GM12878 (cell line): Measurements from ENCODE around the gene RBM15. TPM values are rescaled to one million over a fixed set of nuclear protein-coding genes. Genes with fewer than 3 reads are reported as not detected.

Source experiments
- ATAC-seq: fragments of 200-7000 bp; cut with Tn5 transposase; 3 replicates; pipeline ENCODE4 v1.9.1; 2020; ENCODE audit warnings: mild to moderate bottlenecking, moderate library complexity
- BruUV-seq: library from RNA; stranded (reverse); fragments of 400-500 nt; replicated peaks from 2 replicates; lab custom pipeline; 2021; lab: Mats Ljungman, UMichigan
- CTCF ChIA-PET: fragments of 300-600 bp; sonication (Branson Sonifier 250); formaldehyde crosslinking; extraction: SDS; loops from one replicate; lab custom pipeline; 2021; ENCODE audit warnings: inconsistent platforms; lab: Yijun Ruan, JAX
- POLR2A ChIA-PET: fragments of 350-600 bp; formaldehyde crosslinking; extraction: SDS; loops from one replicate; lab custom pipeline; 2021; ENCODE audit warnings: inconsistent platforms; lab: Charles Lee
- RAD21 ChIA-PET: fragments of 300-600 bp; sonication (Branson Sonifier 250); formaldehyde crosslinking; loops from one replicate; lab custom pipeline; 2023; ENCODE audit warnings: antibody characterized with exemption; ENCODE audit not compliant: unreplicated experiment; lab: Charles Lee
- SMC1A ChIA-PET: fragments of 300-600 bp; sonication (Branson Sonifier 250); formaldehyde crosslinking; loops from one replicate; lab custom pipeline; 2023; ENCODE audit not compliant: unreplicated experiment, uncharacterized antibody; lab: Charles Lee
- DNase-seq: peaks from one replicate; pipeline ENCODE4 v3.0.0-alpha.2; 2011; ENCODE audit warnings: low read depth, low spot score
- FAIRE-seq: peaks from 3 replicates; lab custom pipeline; 2011; peaks lifted over from hg19 to GRCh38; lab: Jason Lieb, UNC
- H2AFZ ChIP-seq: 2 replicates; pipeline ENCODE4 v1.6.0; 2011; ENCODE audit warnings: low read depth, low read length, control low read depth; ENCODE audit not compliant: control insufficient read depth
- H3K27ac ChIP-seq: 2 replicates; pipeline ENCODE4 v1.5.1; 2011; ENCODE audit warnings: control low read depth; ENCODE audit not compliant: control insufficient read depth, insufficient read depth
- H3K27me3 ChIP-seq, 2 experiments: replicated peaks in 1 of 2; 2 replicates each; pipeline versions ENCODE4 v1.6.0 to v1.6.1; 2011; ENCODE audit warnings: low read length in 1 of 2; ENCODE audit not compliant: control insufficient read depth in 2 of 2, insufficient read depth in 2 of 2
- H3K36me3 ChIP-seq, 2 experiments: 2 replicates each; pipeline ENCODE4 v1.5.1; 2011; ENCODE audit warnings: low read length in 1 of 2; ENCODE audit not compliant: control insufficient read depth in 2 of 2, insufficient read depth in 2 of 2
- H3K4me1 ChIP-seq: 2 replicates; pipeline ENCODE4 v1.6.1; 2011; ENCODE audit warnings: mild to moderate bottlenecking, low read length, moderate library complexity, mixed read lengths; ENCODE audit not compliant: control insufficient read depth, insufficient read depth
- H3K4me2 ChIP-seq: 2 replicates; pipeline ENCODE4 v1.6.0; 2011; ENCODE audit warnings: control low read depth; ENCODE audit not compliant: control insufficient read depth, insufficient read depth
- H3K4me3 ChIP-seq: fragments of 200-600 bp; sonication (generic); 2 replicates; pipeline ENCODE4 v1.5.1; 2016
- H3K79me2 ChIP-seq: 2 replicates; pipeline ENCODE4 v1.6.0; 2011; ENCODE audit warnings: low read length; ENCODE audit not compliant: control insufficient read depth, insufficient read depth
- H3K9ac ChIP-seq: 2 replicates; pipeline ENCODE4 v1.8.0; 2011; ENCODE audit warnings: low read length, control low read depth, mixed read lengths; ENCODE audit not compliant: control insufficient read depth, insufficient read depth
- H3K9me3 ChIP-seq: replicated peaks from 3 replicates; pipeline ENCODE4 v1.5.1; 2011; ENCODE audit warnings: mild to moderate bottlenecking, low read length; ENCODE audit not compliant: control insufficient read depth, insufficient read depth
- H4K20me1 ChIP-seq: 2 replicates; pipeline ENCODE4 v1.6.0; 2011; ENCODE audit not compliant: control insufficient read depth, insufficient read depth
- BMI1 ChIP-seq: fragments of 450-650 bp; IDR thresholded peaks from 2 replicates; pipeline ENCODE4 v1.6.1; 2016; ENCODE audit warnings: mild to moderate bottlenecking, moderate library complexity, borderline replicate concordance
- CHD4 ChIP-seq: fragments of 200-600 bp; sonication (generic); IDR thresholded peaks from 2 replicates; pipeline ENCODE4 v1.6.1; 2016; ENCODE audit warnings: mild to moderate bottlenecking
- E2F4 ChIP-seq: IDR thresholded peaks from 2 replicates; pipeline ENCODE4 v1.6.1; 2012; ENCODE audit warnings: low read depth, low read length, improper control_type of control experiment
- HCFC1 ChIP-seq: fragments of 150-350 bp; IDR thresholded peaks from 2 replicates; pipeline ENCODE4 v1.6.1; 2014; ENCODE audit warnings: low read length
- HDAC6 ChIP-seq: fragments of 200-600 bp; sonication (generic); IDR thresholded peaks from one replicate; pipeline ENCODE4 v1.8.0; 2017; ENCODE audit warnings: antibody characterized with exemption; ENCODE audit not compliant: unreplicated experiment
- IKZF1 ChIP-seq: fragments of 450-650 bp; conservative IDR thresholded peaks from 2 replicates; pipeline ENCODE4 v1.6.1; 2017; ENCODE audit warnings: antibody characterized with exemption, mild to moderate bottlenecking
- NFYA ChIP-seq: IDR thresholded peaks from 2 replicates; pipeline ENCODE4 v1.6.1; 2011; ENCODE audit warnings: low read depth, mild to moderate bottlenecking, low read length, improper control_type of control experiment, borderline replicate concordance
- POU2F2 ChIP-seq: IDR thresholded peaks from 3 replicates; pipeline ENCODE4 v1.6.1; 2011; ENCODE audit warnings: low read depth, mild to moderate bottlenecking, low read length, borderline replicate concordance
- PRDM15 ChIP-seq: fragments of 450-650 bp; formaldehyde crosslinking; IDR thresholded peaks from 2 replicates; pipeline ENCODE4 v1.4.0; 2020; ENCODE audit warnings: mild to moderate bottlenecking, moderate library complexity
- RB1 ChIP-seq: fragments of 450-650 bp; formaldehyde crosslinking; IDR thresholded peaks from 2 replicates; pipeline ENCODE4 v1.6.1; 2017; ENCODE audit warnings: mild to moderate bottlenecking, borderline replicate concordance
- RCOR1 ChIP-seq: conservative IDR thresholded peaks from 2 replicates; pipeline ENCODE4 v1.6.1; 2012; ENCODE audit warnings: low read depth, low read length, improper control_type of control experiment
- RELA ChIP-seq: fragments of 450-650 bp; IDR thresholded peaks from 2 replicates; pipeline ENCODE4 v1.8.0; 2014; ENCODE audit warnings: borderline replicate concordance; ENCODE audit not compliant: partially characterized antibody
- SIN3A ChIP-seq: IDR thresholded peaks from 2 replicates; pipeline ENCODE4 v1.6.1; 2012; ENCODE audit warnings: low read depth, low read length, improper control_type of control experiment
- SREBF2 ChIP-seq: IDR thresholded peaks from 2 replicates; pipeline ENCODE4 v1.6.1; 2012; ENCODE audit warnings: mild to moderate bottlenecking, low read length
- TBL1XR1 ChIP-seq: IDR thresholded peaks from 2 replicates; pipeline ENCODE4 v1.6.1; 2012; ENCODE audit warnings: low read depth, low read length, improper control_type of control experiment
- ZBED1 ChIP-seq: IDR thresholded peaks from 2 replicates; pipeline ENCODE4 v1.6.1; 2016; ENCODE audit warnings: borderline replicate concordance
- ZBTB33 ChIP-seq: fragments of 450-650 bp; IDR thresholded peaks from 2 replicates; pipeline ENCODE4 v1.6.1; 2017; ENCODE audit warnings: mild to moderate bottlenecking
- ZNF622 ChIP-seq: fragments of 450-650 bp; IDR thresholded peaks from 2 replicates; pipeline ENCODE4 v1.6.1; 2017; ENCODE audit warnings: mild to moderate bottlenecking, inconsistent platforms
- ZSCAN29 ChIP-seq: fragments of 450-650 bp; IDR thresholded peaks from 2 replicates; pipeline ENCODE4 v1.6.1; 2017; ENCODE audit warnings: mild to moderate bottlenecking, moderate library complexity
- ZZZ3 ChIP-seq: IDR thresholded peaks from 2 replicates; pipeline ENCODE4 v1.6.1; 2011; ENCODE audit warnings: low read depth; ENCODE audit not compliant: control insufficient read depth, insufficient read length
- WGBS: methylation state at CpG from one replicate; pipeline ENCODE4 v1.1.6; 2016; ENCODE audit warnings: low lambda C conversion rate; ENCODE audit not compliant: insufficient replicate concordance, insufficient coverage; ENCODE audit errors: missing lambda C conversion rate; 5-methylcytosine and 5-hydroxymethylcytosine counted together
- in situ Hi-C: fragments of 300-500 bp; cut with MboI; formaldehyde crosslinking; loops from 9 replicates; pipeline ENCODE4 v1.14.3; 2018; ENCODE audit warnings: mixed read lengths
- intact Hi-C: fragments of 100-400 bp; cut with micrococcal nuclease; formaldehyde crosslinking; loops from one replicate; pipeline ENCODE4 v1.14.2; 2022; ENCODE audit not compliant: unreplicated experiment
- polyA plus RNA-seq, 11 experiments: library from polyadenylated mRNA; depleted of rRNA in 4 of 11; unstranded in 6 of 11; stranded (reverse) in 5 of 11; fragments of >200 nt; fragmentation: Nextera tagmentation in 4 of 11; fragmentation: Illumina TruSeq in 1 of 11; extraction: Ambion mirVana in 4 of 11; extraction: Trizol in 1 of 11; gene quantifications; 1 replicate in 1 of 11; 2 replicates in 10 of 11; pipeline versions ENCODE4 v1.2.1 to v1.2.3, GENCODE V29; 2011 to 2016; ENCODE audit warnings: inconsistent platforms in 2 of 11, missing spikeins in 2 of 11, low read depth in 1 of 11
- total RNA-seq, 4 experiments: library from RNA; depleted of rRNA in 3 of 4; stranded (reverse); fragments of >200 nt in 3 of 4; fragmentation: Illumina TruSeq in 1 of 4; extraction: Trizol in 1 of 4; gene quantifications; 2 replicates each; pipeline versions ENCODE4 v1.2.1 to v1.2.3, GENCODE V29; 2013 to 2021

RBM15 gene
- total and polyA plus RNA-seq, 10 of the 15 experiments (the other 5 are each of a cell fraction or from before 2014, with no cell fraction given): 3.1 to 63.2 (median 26.7) TPM

GRCh38 chr1:110390096-110390495, 50.9 kb downstream of the RBM15 start:
- CTCF ChIA-PET: no interaction called here
- Histone ChIP-seq H3K9me3 (no peaks in the 10 kb centered on the region), H4K20me1 (no peaks in the 10 kb centered on the region), H3K4me1 (peaks cover 11% of the 10 kb centered on the region), H3K27ac (no peak overlapping the region), H3K4me3 (no peak overlapping the region), H2AFZ (no peak overlapping the region), H3K36me3 (peaks cover 0 to 4% of the 10 kb centered on the region in 2 experiments; a peak in 1 of 4 replicates), H3K27me3 (no peaks in the 10 kb centered on the region)
- no peak for ATAC-seq
- RAD21 ChIA-PET: interaction anchor here (1.0 kb wide), 1 partner anchor 49 kb away, joined by 3 read pairs; no protein-coding TSS in a partner anchor
- intact Hi-C loops: no loop called here
- no peak for FAIRE-seq
- POLR2A ChIA-PET: no interaction called here
- no peak for TF ChIP-seq TBL1XR1
- TF ChIP-seq ZNF622: no peak
- no peak for TF ChIP-seq NFYA
- TF ChIP-seq SIN3A: no peak
- no peak for TF ChIP-seq ZBTB33
- TF ChIP-seq RELA: no peak
- TF ChIP-seq HCFC1: no peak
- TF ChIP-seq CHD4: no peak
- TF ChIP-seq ZBED1: no peak
- TF ChIP-seq SREBF2: no peak
- no peak for TF ChIP-seq PRDM15 (CRISPR knock-in tag)
- TF ChIP-seq IKZF1: no peak
- no peak for TF ChIP-seq RCOR1
- no peak for TF ChIP-seq ZZZ3
- no peak for TF ChIP-seq HDAC6
- no peak for TF ChIP-seq POU2F2
- TF ChIP-seq E2F4: no peak
- TF ChIP-seq ZSCAN29: no peak
- TF ChIP-seq BMI1: no peak
- no peak for TF ChIP-seq RB1
- TF ChIP-seq, all 136 proteins: peak for 0
- 98% methylated on average over 6 of the region's 6 CpGs for WGBS
- no peak for DNase-seq
- Histone ChIP-seq H3K79me2 (no peaks in the 10 kb centered on the region), H3K9ac (no peak overlapping the region), H3K4me2 (no peak overlapping the region)
- SMC1A ChIA-PET: no interaction called here
- in situ Hi-C loops: no loop called here
- no TSS peak for BruUV-seq
